Liver (tissue), 9 donors: ENCODE measurements around the gene FOXA2. TPM values are rescaled to one million over a fixed set of nuclear protein-coding genes. Genes with fewer than 3 reads are reported as not detected.
A peak's percentile ranks its signal among the peaks of the same experiment; 100 is the strongest.

ENCODE experiments used
- DNase-seq: peaks from one replicate; pipeline ENCODE4 v3.0.0-alpha.2; 2017; ENCODE audit warnings: low spot score
- H3K27ac ChIP-seq, 2 donors: one replicate each; pipeline ENCODE4 v1.7.0; 2013; ENCODE audit warnings: inconsistent platforms in 2 of 2, low read length in 2 of 2, control low read depth in 1 of 2, low read depth in 1 of 2, mild to moderate bottlenecking in 1 of 2
- H3K27me3 ChIP-seq, 4 donors: one replicate each; pipeline versions ENCODE4 v1.6.1 to v1.7.0; 2013; ENCODE audit warnings: low read length in 3 of 4, inconsistent platforms in 1 of 4, mild to moderate bottlenecking in 1 of 4, moderate library complexity in 1 of 4; ENCODE audit not compliant: control insufficient read depth in 4 of 4, insufficient read depth in 4 of 4
- H3K36me3 ChIP-seq, 4 donors: one replicate each; pipeline versions ENCODE4 v1.6.1 to v1.7.0; 2013; ENCODE audit warnings: low read length in 3 of 4, mild to moderate bottlenecking in 3 of 4, low read depth in 1 of 4, moderate library complexity in 1 of 4; ENCODE audit not compliant: control insufficient read depth in 4 of 4, insufficient read depth in 3 of 4
- H3K4me1 ChIP-seq, 4 donors: one replicate each; pipeline versions ENCODE4 v1.6.1 to v1.7.0; 2013; ENCODE audit warnings: low read length in 3 of 4, mild to moderate bottlenecking in 3 of 4, moderate library complexity in 1 of 4; ENCODE audit not compliant: control insufficient read depth in 4 of 4, insufficient read depth in 4 of 4
- H3K4me3 ChIP-seq, 3 donors: one replicate each; pipeline versions ENCODE4 v1.6.1 to v1.7.0; 2013; ENCODE audit warnings: low read length in 3 of 3, control low read depth in 1 of 3, low read depth in 1 of 3, mild to moderate bottlenecking in 1 of 3
- H3K9ac ChIP-seq, 2 donors: one replicate each; pipeline ENCODE4 v1.7.0; 2013; ENCODE audit warnings: low read length in 2 of 2, mild to moderate bottlenecking in 2 of 2, moderate library complexity in 2 of 2, control low read depth in 1 of 2, low read depth in 1 of 2
- H3K9me3 ChIP-seq, 4 donors: one replicate each; pipeline versions ENCODE4 v1.6.1 to v1.7.0; 2013; ENCODE audit warnings: low read length in 3 of 4; ENCODE audit not compliant: control insufficient read depth in 4 of 4
- CTCF ChIP-seq: fragments of 150-350 bp; IDR thresholded peaks from 2 replicates; pipeline ENCODE4 v1.5.1; 2017; ENCODE audit warnings: improper control_type of control experiment, low read depth, low read length; ENCODE audit not compliant: missing input control
- EGR1 ChIP-seq, 2 donors: IDR thresholded peaks; 2 replicates each; pipeline ENCODE4 v1.6.1; 2016 to 2018; ENCODE audit warnings: antibody characterized with exemption in 2 of 2, low read depth in 2 of 2
- FOXA1 ChIP-seq: IDR thresholded peaks from 2 replicates; pipeline ENCODE4 v1.6.1; 2016; ENCODE audit warnings: antibody characterized with exemption
- FOXA2 ChIP-seq: IDR thresholded peaks from 2 replicates; pipeline ENCODE4 v1.6.1; 2016; ENCODE audit warnings: antibody characterized with exemption
- GABPA ChIP-seq, 2 donors: IDR thresholded peaks in 1 of 2; conservative IDR thresholded peaks in 1 of 2; 2 replicates each; pipeline ENCODE4 v1.6.1; 2016; ENCODE audit warnings: antibody characterized with exemption in 2 of 2, mild to moderate bottlenecking in 1 of 2, moderate library complexity in 1 of 2
- HNF4A ChIP-seq, 2 donors: conservative IDR thresholded peaks; 2 replicates each; pipeline ENCODE4 v1.6.1; 2016; ENCODE audit warnings: antibody characterized with exemption in 2 of 2, mild to moderate bottlenecking in 2 of 2
- REST ChIP-seq: IDR thresholded peaks from 2 replicates; pipeline ENCODE4 v1.6.1; 2016; ENCODE audit warnings: antibody characterized with exemption, mild to moderate bottlenecking
- SP1 ChIP-seq: IDR thresholded peaks from 2 replicates; pipeline ENCODE4 v1.6.1; 2018; ENCODE audit warnings: antibody characterized with exemption, mild to moderate bottlenecking
- TAF1 ChIP-seq: conservative IDR thresholded peaks from 2 replicates; pipeline ENCODE4 v1.6.1; 2016; ENCODE audit warnings: antibody characterized with exemption, mild to moderate bottlenecking
- YY1 ChIP-seq: IDR thresholded peaks from 2 replicates; pipeline ENCODE4 v1.6.1; 2016; ENCODE audit warnings: antibody characterized with exemption, mild to moderate bottlenecking
- ZBTB33 ChIP-seq: IDR thresholded peaks from 2 replicates; pipeline ENCODE4 v1.6.1; 2016; ENCODE audit warnings: antibody characterized with exemption
- WGBS: extraction: QIAGEN DNeasy Blood & Tissue Kit; methylation state at CpG from one replicate; pipeline ENCODE4 v1.1.7; 2013; 5-methylcytosine and 5-hydroxymethylcytosine counted together
- polyA plus RNA-seq, 2 donors: library from polyadenylated mRNA; stranded (reverse) in 1 of 2; unstranded in 1 of 2; fragments of 200-250 nt in 1 of 2; fragments of >200 nt in 1 of 2; fragmentation: Nextera tagmentation in 1 of 2; extraction: Ambion mirVana in 1 of 2; gene quantifications; one replicate each; pipeline versions ENCODE4 v1.2.1 to v1.2.3, GENCODE V29; 2013 to 2015
- total RNA-seq, 2 donors: library from RNA; depleted of rRNA; stranded (reverse); fragments of >200 nt; gene quantifications; one replicate each; pipeline ENCODE4 v1.2.3, GENCODE V29; 2014
- TF ChIP-seq, protein P1 (sequence below): IDR thresholded peaks from 2 replicates; pipeline ENCODE4 v1.6.1; 2016; ENCODE audit warnings: antibody characterized with exemption
- donor health status: healthy.
- donor health status: healthy.
- donor health status: healthy.
- donor health status: healthy.
- donor health status: healthy.

FOXA2 gene
- total and polyA plus RNA-seq, 4 donors = 5.2 to 12.7 (median 11.1) TPM

DNA sequence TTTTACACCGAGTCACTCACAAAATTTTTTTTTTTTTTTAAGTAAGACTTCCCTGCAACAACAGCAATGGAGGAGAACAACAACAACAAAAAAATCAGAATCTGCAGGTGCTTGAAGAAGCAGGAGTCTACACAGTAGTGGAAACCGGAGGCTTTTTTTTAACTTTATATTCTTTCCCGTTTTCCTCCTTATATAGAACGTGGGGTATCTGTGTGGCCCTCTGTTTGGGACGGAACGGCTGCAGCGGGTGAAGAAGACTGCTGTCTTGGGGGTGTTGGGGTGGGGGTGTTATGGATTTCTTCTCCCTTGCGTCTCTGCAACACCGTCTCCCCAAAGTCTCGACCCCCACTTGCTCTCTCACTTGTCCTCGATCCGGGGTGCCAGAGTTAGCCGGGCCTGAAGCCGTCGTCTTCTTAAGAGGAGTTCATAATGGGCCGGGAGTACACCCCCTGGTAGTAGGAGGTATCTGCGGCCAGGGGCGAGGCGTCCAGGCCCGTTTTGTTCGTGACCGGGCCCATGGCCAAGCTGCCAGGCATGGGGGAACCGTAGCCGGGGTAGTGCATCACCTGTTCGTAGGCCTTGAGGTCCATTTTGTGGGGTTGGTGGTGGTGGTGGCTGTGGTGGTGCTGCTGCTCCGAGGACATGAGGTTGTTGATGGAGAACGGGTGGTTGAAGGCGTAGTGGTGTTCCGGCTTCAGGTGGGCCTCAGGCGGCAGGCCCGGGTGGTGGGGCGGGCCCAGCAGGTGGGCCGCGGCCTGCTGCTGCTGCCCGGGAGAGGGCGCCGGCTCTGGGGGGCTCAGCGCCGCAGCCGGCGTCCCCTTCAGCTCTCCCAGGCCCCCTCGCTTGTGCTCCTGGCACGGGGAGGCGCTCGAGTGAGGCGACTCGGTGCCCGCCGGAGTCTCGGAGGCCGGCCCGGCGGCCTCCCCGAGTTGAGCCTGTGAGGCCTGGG is 2.7 kb downstream of the FOXA2 start:
- TF ChIP-seq YY1 (no peak), HNF4A (conservative IDR thresholded peaks at IDR 0.05) (no peak), SP1 (no peak), ZBTB33 (no peak), CTCF (no peak), FOXA2 (no peak), FOXA1 (no peak), REST (no peak)
- TF ChIP-seq, protein P1, sequence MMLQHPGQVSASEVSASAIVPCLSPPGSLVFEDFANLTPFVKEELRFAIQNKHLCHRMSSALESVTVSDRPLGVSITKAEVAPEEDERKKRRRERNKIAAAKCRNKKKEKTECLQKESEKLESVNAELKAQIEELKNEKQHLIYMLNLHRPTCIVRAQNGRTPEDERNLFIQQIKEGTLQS = no peak
- Histone ChIP-seq H3K4me1 (peaks cover 4 to 48% (median 38%) of the 10 kb centered on the region in 4 donors), H3K27ac (peak overlapping the region in 1 of 2 donors; percentile 17), H3K9ac (peak overlapping the region in 1 of 2 donors; percentile 9), H3K4me3 (peak overlapping the region; percentile 41 to 95 (median 86)), H3K36me3 (no peaks in the 10 kb centered on the region), H3K9me3 (no peaks in the 10 kb centered on the region), H3K27me3 (no peaks in the 10 kb centered on the region)
- no peak for DNase-seq
- 16% methylated on average over 54 of the region's 54 CpGs for WGBS

- WGBS = 11% methylated on average over 18 of the region's 18 CpGs
- DNase-seq = no peak
- no peaks in the 10 kb centered on the region for H3K36me3 ChIP-seq
- no peaks in the 10 kb centered on the region for H3K27me3 ChIP-seq
- H3K9ac ChIP-seq = peak overlapping the region in 1 of 2 donors; percentile 62
- peaks cover 0 to 51% (median 37%) of the 10 kb centered on the region in 4 donors for H3K4me1 ChIP-seq
- peak overlapping the region; percentile 58 to 82 for H3K27ac ChIP-seq
- H3K4me3 ChIP-seq = peak overlapping the region in 2 of 3 donors; percentile 18 to 81
- no peaks in the 10 kb centered on the region for H3K9me3 ChIP-seq
- TF ChIP-seq CTCF = no peak
- no peak for TF ChIP-seq REST
- peak; percentile 70 for TF ChIP-seq TAF1
- no peak for TF ChIP-seq EGR1 (IDR thresholded peaks at IDR 0.05; ENCODE audit: low read depth in 2 of 2)
- no peak for TF ChIP-seq GABPA (IDR thresholded peaks at IDR 0.05 in 1 of 2, conservative IDR thresholded peaks at IDR 0.05 in 1 of 2)
Measured at GRCh38 chr20:22579711-22580697, 4.4 kb downstream of the FOXA2 start.
